Measurements from ENCODE around the gene NGLY1. TPM values are rescaled to one million over a fixed set of nuclear protein-coding genes. Genes with fewer than 3 reads are reported as not detected.

Gene NGLY1, protein sequence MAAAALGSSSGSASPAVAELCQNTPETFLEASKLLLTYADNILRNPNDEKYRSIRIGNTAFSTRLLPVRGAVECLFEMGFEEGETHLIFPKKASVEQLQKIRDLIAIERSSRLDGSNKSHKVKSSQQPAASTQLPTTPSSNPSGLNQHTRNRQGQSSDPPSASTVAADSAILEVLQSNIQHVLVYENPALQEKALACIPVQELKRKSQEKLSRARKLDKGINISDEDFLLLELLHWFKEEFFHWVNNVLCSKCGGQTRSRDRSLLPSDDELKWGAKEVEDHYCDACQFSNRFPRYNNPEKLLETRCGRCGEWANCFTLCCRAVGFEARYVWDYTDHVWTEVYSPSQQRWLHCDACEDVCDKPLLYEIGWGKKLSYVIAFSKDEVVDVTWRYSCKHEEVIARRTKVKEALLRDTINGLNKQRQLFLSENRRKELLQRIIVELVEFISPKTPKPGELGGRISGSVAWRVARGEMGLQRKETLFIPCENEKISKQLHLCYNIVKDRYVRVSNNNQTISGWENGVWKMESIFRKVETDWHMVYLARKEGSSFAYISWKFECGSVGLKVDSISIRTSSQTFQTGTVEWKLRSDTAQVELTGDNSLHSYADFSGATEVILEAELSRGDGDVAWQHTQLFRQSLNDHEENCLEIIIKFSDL
- 16.3 TPM for total RNA-seq

DNA sequence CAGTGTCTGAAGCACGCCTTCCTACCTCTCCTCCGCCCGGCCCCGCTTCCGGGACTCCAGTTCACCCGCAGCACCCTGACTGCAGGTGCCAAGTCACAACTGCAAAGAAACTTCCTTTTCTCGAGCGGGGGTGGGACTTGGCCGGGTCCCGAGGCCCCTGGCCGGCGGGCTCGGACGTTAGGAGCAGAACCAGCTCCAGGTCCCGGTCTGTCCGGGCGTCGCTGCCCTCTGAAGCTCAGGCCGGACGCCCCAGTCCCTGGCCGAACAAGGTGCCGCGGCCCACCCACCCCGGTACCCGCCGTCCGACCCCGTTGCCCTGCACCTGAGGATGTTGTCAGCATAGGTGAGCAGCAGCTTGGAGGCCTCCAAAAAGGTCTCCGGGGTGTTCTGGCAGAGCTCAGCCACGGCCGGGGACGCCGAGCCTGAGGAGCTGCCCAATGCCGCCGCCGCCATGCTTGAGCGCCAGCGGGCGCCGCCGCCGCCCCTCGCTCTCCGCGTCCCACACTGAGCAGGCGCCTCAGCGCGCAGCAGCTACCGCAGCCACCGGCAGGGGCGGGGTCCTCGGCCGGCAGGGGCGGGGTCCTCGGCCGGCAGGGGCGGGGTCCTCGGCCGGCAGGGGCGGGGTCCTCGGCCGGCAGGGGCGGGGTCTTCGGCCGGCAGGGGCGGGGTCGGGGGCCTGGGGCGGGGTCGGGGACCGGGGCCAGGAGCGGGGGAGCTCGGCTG lies at the start of gene NGLY1:
Gene NGLY1 (minus strand): TSS at position 506 of the 723 bp plus-strand sequence. CDS start 53 bp downstream, at position 453.
- TF ChIP-seq, protein P1, sequence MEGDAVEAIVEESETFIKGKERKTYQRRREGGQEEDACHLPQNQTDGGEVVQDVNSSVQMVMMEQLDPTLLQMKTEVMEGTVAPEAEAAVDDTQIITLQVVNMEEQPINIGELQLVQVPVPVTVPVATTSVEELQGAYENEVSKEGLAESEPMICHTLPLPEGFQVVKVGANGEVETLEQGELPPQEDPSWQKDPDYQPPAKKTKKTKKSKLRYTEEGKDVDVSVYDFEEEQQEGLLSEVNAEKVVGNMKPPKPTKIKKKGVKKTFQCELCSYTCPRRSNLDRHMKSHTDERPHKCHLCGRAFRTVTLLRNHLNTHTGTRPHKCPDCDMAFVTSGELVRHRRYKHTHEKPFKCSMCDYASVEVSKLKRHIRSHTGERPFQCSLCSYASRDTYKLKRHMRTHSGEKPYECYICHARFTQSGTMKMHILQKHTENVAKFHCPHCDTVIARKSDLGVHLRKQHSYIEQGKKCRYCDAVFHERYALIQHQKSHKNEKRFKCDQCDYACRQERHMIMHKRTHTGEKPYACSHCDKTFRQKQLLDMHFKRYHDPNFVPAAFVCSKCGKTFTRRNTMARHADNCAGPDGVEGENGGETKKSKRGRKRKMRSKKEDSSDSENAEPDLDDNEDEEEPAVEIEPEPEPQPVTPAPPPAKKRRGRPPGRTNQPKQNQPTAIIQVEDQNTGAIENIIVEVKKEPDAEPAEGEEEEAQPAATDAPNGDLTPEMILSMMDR (IDR thresholded peaks at IDR 0.05) = peak in 1 of 3 experiments; percentile 6
- Histone ChIP-seq H3K27me3 (no peaks in the 10 kb centered on the region), H3K36me3 (peaks cover 0 to under 1% of the 10 kb centered on the region in 2 donors), H3K4me3 (peak within 1 kb of the TSS; percentile 85 to 88), H3K4me1 (peaks cover 0 to 6% of the 10 kb centered on the region in 2 donors), H3K9me3 (no peaks in the 10 kb centered on the region), H3K27ac (peak within 1 kb of the TSS; percentile 83 to 89)
- peak; percentile 41 to 90 for DNase-seq (ENCODE audit: low spot score in 2 of 2)
- intact Hi-C loops (cut with DNase I) = loop anchor here (2.0 to 10.0 kb wide), 2 partner anchors 118 to 322 kb away; partner anchors contain the start of gene TOP2B

DNA sequence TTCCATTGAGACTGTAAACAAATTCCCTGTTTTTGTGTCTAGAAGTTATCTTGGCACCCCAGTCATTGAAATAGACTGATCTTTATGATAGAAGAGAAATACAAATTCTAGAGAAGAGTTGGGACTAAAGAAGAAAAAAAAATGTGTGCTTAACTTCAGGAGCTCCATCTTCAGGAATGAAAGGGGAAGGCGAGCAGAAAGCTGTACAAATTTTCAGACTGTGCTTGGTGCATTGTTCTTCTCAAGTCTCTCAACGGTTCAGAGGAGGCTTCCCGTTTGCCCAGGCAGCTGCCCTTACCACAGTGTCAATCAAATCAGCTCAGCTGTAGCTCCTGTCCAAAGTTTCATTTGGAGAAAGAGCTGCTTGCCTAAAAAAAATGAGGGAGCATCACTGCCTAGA lies 48.3 kb upstream of the NGLY1 start:
- intact Hi-C loops (cut with DNase I) = no loop called here

GRCh38 chr3:25830373-25831280 lies 47.4 kb upstream of the NGLY1 start:
- Histone ChIP-seq H3K9me3 (no peaks in the 10 kb centered on the region), H3K27ac (no peak overlapping the region), H3K27me3 (no peaks in the 10 kb centered on the region), H3K36me3 (no peaks in the 10 kb centered on the region), H3K4me3 (no peak overlapping the region), H3K4me1 (no peaks in the 10 kb centered on the region)
- TF ChIP-seq, protein P1 (IDR thresholded peaks at IDR 0.05) = no peak
- intact Hi-C loops (cut with DNase I) = no loop called here
- no peak for DNase-seq (ENCODE audit: low spot score in 2 of 2)

More for the DNA sequence above, 48.3 kb upstream of the NGLY1 start:
- no peaks in the 10 kb centered on the region for H3K27me3 ChIP-seq
- no peak for DNase-seq (ENCODE audit: low spot score in 2 of 2)
- TF ChIP-seq, protein P1 (IDR thresholded peaks at IDR 0.05) = peak in 1 of 3 experiments; percentile 32
- no peaks in the 10 kb centered on the region for H3K36me3 ChIP-seq
- H3K9me3 ChIP-seq = no peaks in the 10 kb centered on the region
- H3K4me1 ChIP-seq = no peaks in the 10 kb centered on the region
- H3K27ac ChIP-seq = no peak overlapping the region
- no peak overlapping the region for H3K4me3 ChIP-seq

GRCh38 chr3:25826510-25826909 lies 43.3 kb upstream of the NGLY1 start:
- intact Hi-C loops (cut with DNase I) = no loop called here
- no peak overlapping the region for H3K27ac ChIP-seq

More at GRCh38 chr3:25826510-25826909, 43.3 kb upstream of the NGLY1 start:
- H3K4me1 ChIP-seq = no peaks in the 10 kb centered on the region
- DNase-seq (ENCODE audit: low spot score in 2 of 2) = no peak
- H3K27me3 ChIP-seq = no peaks in the 10 kb centered on the region
- no peak overlapping the region for H3K4me3 ChIP-seq
- no peaks in the 10 kb centered on the region for H3K9me3 ChIP-seq
- TF ChIP-seq, protein P1 (IDR thresholded peaks at IDR 0.05) = no peak
- no peaks in the 10 kb centered on the region for H3K36me3 ChIP-seq
